Neural cell (in vitro differentiated cells): Measurements from ENCODE around the gene IRS1.

Experiments
- CTCF ChIP-seq: fragments of 450-650 bp; IDR thresholded peaks from 2 replicates; pipeline ENCODE4 v1.5.1; 2014; ENCODE audit warnings: antibody characterized with exemption, mild to moderate bottlenecking, moderate library complexity; ENCODE audit not compliant: poor library complexity, severe bottlenecking
- EZH2 ChIP-seq: fragments of 200-600, 300-800 bp; shearing (Covaris generic), sonication (generic); IDR thresholded peaks from 2 replicates; pipeline ENCODE4 v1.6.1; 2014; ENCODE audit warnings: antibody characterized with exemption, low read length, borderline replicate concordance, mild to moderate bottlenecking; ENCODE audit not compliant: insufficient read depth, poor library complexity, severe bottlenecking
- POLR2AphosphoS5 ChIP-seq: IDR thresholded peaks from 2 replicates; pipeline ENCODE4 v1.6.1; 2012
- SMC3 ChIP-seq: fragments of 450-650 bp; conservative IDR thresholded peaks from 2 replicates; pipeline ENCODE4 v1.6.1; 2014; ENCODE audit warnings: antibody characterized with exemption, mild to moderate bottlenecking, moderate library complexity; ENCODE audit not compliant: poor library complexity

- no peak for TF ChIP-seq SMC3
- TF ChIP-seq CTCF = no peak
- no peak for TF ChIP-seq POLR2AphosphoS5
- no peak for TF ChIP-seq EZH2
Measured at GRCh38 chr2:226702376-226702775, 97.2 kb downstream of the IRS1 start.
